ENCODE data around the gene CEP85L.

CEP85L gene

GRCh38 chr6:118630067-118630466 lies 21.3 kb downstream of the CEP85L start:
- DNase-seq (ENCODE audit: extremely low read depth, low read depth), result no peak
- no peak overlapping the region for H3K4me3 ChIP-seq (replicated peaks; ENCODE audit: low read depth, low read length)

GRCh38 chr6:118627724-118628123 lies 23.7 kb downstream of the CEP85L start:
- H3K4me3 ChIP-seq (replicated peaks; ENCODE audit: low read depth, low read length), result no peak overlapping the region
- no peak for DNase-seq (ENCODE audit: extremely low read depth, low read depth)
- no peak for TF ChIP-seq CTCF (IDR thresholded peaks at IDR 0.05; ENCODE audit: low read depth, low read length, missing control alignments)

More at GRCh38 chr6:118630067-118630466, 21.3 kb downstream of the CEP85L start:
- no peak for TF ChIP-seq CTCF (IDR thresholded peaks at IDR 0.05; ENCODE audit: low read depth, low read length, missing control alignments)

- no peak for TF ChIP-seq CTCF (IDR thresholded peaks at IDR 0.05; ENCODE audit: low read depth, low read length, missing control alignments)
- no peak overlapping the region for H3K4me3 ChIP-seq (replicated peaks; ENCODE audit: low read depth, low read length)
- no peak for DNase-seq (ENCODE audit: extremely low read depth, low read depth)
These were observed 25.6 kb downstream of the CEP85L start for GRCh38 chr6:118625833-118626232.

GRCh38 chr6:118621799-118622470 lies 29.5 kb downstream of the CEP85L start:
- no peak for TF ChIP-seq CTCF (IDR thresholded peaks at IDR 0.05; ENCODE audit: low read depth, low read length, missing control alignments)
- no peak for DNase-seq (ENCODE audit: extremely low read depth, low read depth)
- H3K4me3 ChIP-seq (replicated peaks; ENCODE audit: low read depth, low read length), result no peak overlapping the region

GRCh38 chr6:118620202-118620601 lies 31.2 kb downstream of the CEP85L start:
- DNase-seq (ENCODE audit: extremely low read depth, low read depth), result no peak
- no peak for TF ChIP-seq CTCF (IDR thresholded peaks at IDR 0.05; ENCODE audit: low read depth, low read length, missing control alignments)
- no peak overlapping the region for H3K4me3 ChIP-seq (replicated peaks; ENCODE audit: low read depth, low read length)

GRCh38 chr6:118618676-118619377 lies 32.6 kb downstream of the CEP85L start:
- peak; percentile 11 for DNase-seq (ENCODE audit: extremely low read depth, low read depth)
- TF ChIP-seq CTCF (IDR thresholded peaks at IDR 0.05; ENCODE audit: low read depth, low read length, missing control alignments), result peak; percentile 90
- no peak overlapping the region for H3K4me3 ChIP-seq (replicated peaks; ENCODE audit: low read depth, low read length)

All from HFF-Myc (cell line).